22Rv1 (cell line): ENCODE measurements around the gene XKR8.

ENCODE experiments used
- CTCF ChIP-seq: fragments of 450-650 bp; IDR thresholded peaks from 2 replicates; pipeline ENCODE4 v1.5.1; 2017; ENCODE audit warnings: mild to moderate bottlenecking
- ZFX ChIP-seq: fragments of 450-650 bp; IDR thresholded peaks from 2 replicates; pipeline ENCODE4 v1.6.1; 2017; ENCODE audit warnings: antibody characterized with exemption, borderline replicate concordance

- no peak for TF ChIP-seq CTCF
- no peak for TF ChIP-seq ZFX
Measured at GRCh38 chr1:27940870-27941560, 18.8 kb upstream of the XKR8 start.
